OCI-LY3 (cell line): Measurements from ENCODE around the gene HIKESHI.

Experiments
- H2AFZ ChIP-seq: fragments of 200-600, 300-600 bp; shearing (Covaris generic); 2 replicates; pipeline ENCODE4 v1.6.0; 2014; ENCODE audit warnings: antibody characterized with exemption, low read depth, low read length
- H3K27ac ChIP-seq: fragments of 200-600, 300-600 bp; sonication (generic); 2 replicates; pipeline ENCODE4 v1.5.1; 2014; ENCODE audit warnings: mild to moderate bottlenecking, low read length, moderate library complexity, mixed read lengths
- H3K27me3 ChIP-seq: fragments of 200-600, 300-600 bp; sonication (generic); 2 replicates; pipeline ENCODE4 v1.6.1; 2014; ENCODE audit warnings: low read depth, low read length, mixed read lengths
- H3K36me3 ChIP-seq: fragments of 200-600, 300-600 bp; sonication (generic); replicated peaks from 2 replicates; pipeline ENCODE3; 2014; ENCODE audit warnings: low read depth, low read length, mixed read lengths
- H3K4me1 ChIP-seq: fragments of 300-600, 200-600 bp; sonication (generic); 2 replicates; pipeline ENCODE4 v1.6.1; 2014; ENCODE audit warnings: low read length, mixed read lengths
- H3K4me2 ChIP-seq: fragments of 200-600, 300-600 bp; sonication (generic); 2 replicates; pipeline ENCODE4 v1.6.1; 2014; ENCODE audit warnings: low read length, mixed read lengths
- H3K4me3 ChIP-seq: fragments of 300-600, 200-600 bp; sonication (generic); 2 replicates; pipeline ENCODE4 v1.5.1; 2014; ENCODE audit warnings: antibody characterized with exemption, mild to moderate bottlenecking, low read length, moderate library complexity
- H3K79me2 ChIP-seq: fragments of 300-600, 200-600 bp; shearing (Covaris generic); 2 replicates; pipeline ENCODE4 v1.6.1; 2014; ENCODE audit warnings: mild to moderate bottlenecking, low read length, mixed read lengths
- H3K9ac ChIP-seq: fragments of 300-600, 200-600 bp; shearing (Covaris generic); 2 replicates; pipeline ENCODE4 v1.6.0; 2014; ENCODE audit warnings: mild to moderate bottlenecking, low read length, moderate library complexity
- H3K9me3 ChIP-seq: fragments of 200-600, 300-600 bp; shearing (Covaris generic); 2 replicates; pipeline ENCODE4 v1.6.1; 2014; ENCODE audit warnings: low read length, mixed read lengths; ENCODE audit not compliant: insufficient read depth
- H4K20me1 ChIP-seq: fragments of 200-600, 300-600 bp; sonication (generic); 2 replicates; pipeline ENCODE4 v1.6.1; 2016; ENCODE audit warnings: low read length, mixed read lengths; ENCODE audit not compliant: insufficient read depth
- EZH2phosphoT487 ChIP-seq: fragments of 200-600 bp; shearing (Covaris generic); IDR thresholded peaks from 2 replicates; pipeline ENCODE4 v1.6.1; 2018; ENCODE audit warnings: antibody characterized with exemption, mixed run types, low read depth
- TF ChIP-seq, protein P1 (sequence below): fragments of 200-600, 300-600 bp; sonication (generic); IDR thresholded peaks from 2 replicates; pipeline ENCODE4 v1.5.1; 2014; ENCODE audit warnings: antibody characterized with exemption, low read length, low read depth

HIKESHI gene

DNA sequence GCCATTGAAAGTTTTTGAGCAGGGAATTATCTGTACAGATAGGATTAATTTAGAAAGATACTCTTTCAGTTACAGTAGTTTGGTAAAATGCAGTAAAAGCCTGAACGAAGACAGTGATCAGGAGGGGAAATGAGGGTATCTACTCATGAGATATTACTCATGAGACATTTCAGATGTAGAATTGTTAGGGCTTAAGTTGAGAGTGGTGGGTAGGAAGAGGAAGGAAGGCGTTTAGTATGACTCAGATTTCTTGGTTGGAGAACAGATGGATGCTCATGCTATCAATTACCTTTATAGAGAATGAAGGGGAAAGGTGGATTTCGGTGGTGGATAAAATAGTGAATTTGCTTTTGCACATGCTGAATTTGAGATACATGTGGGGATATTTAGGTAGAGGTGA, 88.4 kb downstream of the HIKESHI start:
- H2AFZ ChIP-seq = no peak overlapping the region
- no peaks in the 10 kb centered on the region for H3K9me3 ChIP-seq
- no peaks in the 10 kb centered on the region for H3K79me2 ChIP-seq
- no peaks in the 10 kb centered on the region for H3K36me3 ChIP-seq
- TF ChIP-seq EZH2phosphoT487 = no peak
- TF ChIP-seq, protein P1, sequence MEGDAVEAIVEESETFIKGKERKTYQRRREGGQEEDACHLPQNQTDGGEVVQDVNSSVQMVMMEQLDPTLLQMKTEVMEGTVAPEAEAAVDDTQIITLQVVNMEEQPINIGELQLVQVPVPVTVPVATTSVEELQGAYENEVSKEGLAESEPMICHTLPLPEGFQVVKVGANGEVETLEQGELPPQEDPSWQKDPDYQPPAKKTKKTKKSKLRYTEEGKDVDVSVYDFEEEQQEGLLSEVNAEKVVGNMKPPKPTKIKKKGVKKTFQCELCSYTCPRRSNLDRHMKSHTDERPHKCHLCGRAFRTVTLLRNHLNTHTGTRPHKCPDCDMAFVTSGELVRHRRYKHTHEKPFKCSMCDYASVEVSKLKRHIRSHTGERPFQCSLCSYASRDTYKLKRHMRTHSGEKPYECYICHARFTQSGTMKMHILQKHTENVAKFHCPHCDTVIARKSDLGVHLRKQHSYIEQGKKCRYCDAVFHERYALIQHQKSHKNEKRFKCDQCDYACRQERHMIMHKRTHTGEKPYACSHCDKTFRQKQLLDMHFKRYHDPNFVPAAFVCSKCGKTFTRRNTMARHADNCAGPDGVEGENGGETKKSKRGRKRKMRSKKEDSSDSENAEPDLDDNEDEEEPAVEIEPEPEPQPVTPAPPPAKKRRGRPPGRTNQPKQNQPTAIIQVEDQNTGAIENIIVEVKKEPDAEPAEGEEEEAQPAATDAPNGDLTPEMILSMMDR = no peak
- no peaks in the 10 kb centered on the region for H4K20me1 ChIP-seq
- H3K27ac ChIP-seq = no peak overlapping the region
- H3K4me1 ChIP-seq = peaks cover 10% of the 10 kb centered on the region
- no peak overlapping the region for H3K4me3 ChIP-seq
- no peak overlapping the region for H3K9ac ChIP-seq
- no peaks in the 10 kb centered on the region for H3K27me3 ChIP-seq
- H3K4me2 ChIP-seq = no peak overlapping the region

DNA sequence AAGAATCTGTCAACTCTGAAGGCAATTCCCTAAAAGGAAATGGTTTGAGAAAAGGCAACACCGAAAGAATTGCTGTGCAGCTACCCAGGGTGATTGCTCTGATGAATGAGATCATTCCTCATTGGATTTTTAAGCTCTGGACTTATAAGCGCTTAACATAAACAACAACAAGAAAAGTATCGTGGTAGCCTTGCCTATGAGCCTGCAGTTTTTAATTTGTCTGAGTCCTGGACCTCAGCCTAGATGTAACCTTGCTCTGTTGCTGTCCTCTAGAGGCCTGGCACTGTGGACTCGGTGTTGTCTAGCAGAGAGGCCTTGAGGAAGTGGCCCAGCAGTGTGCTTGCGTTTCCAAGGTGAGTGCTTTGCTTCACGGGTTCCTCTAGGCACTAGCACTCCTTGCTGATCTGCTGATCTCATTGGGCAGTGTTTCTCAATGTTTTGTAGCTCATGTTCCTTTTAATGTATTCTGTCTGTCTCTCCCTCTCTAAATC, 93.1 kb downstream of the HIKESHI start:
- TF ChIP-seq, protein P1 = no peak
- TF ChIP-seq EZH2phosphoT487 = no peak
- H3K4me2 ChIP-seq = no peak overlapping the region
- no peaks in the 10 kb centered on the region for H3K9me3 ChIP-seq
- H3K4me3 ChIP-seq = no peak overlapping the region
- H3K36me3 ChIP-seq = no peaks in the 10 kb centered on the region
- no peak overlapping the region for H3K9ac ChIP-seq
- H3K4me1 ChIP-seq = peaks cover 7% of the 10 kb centered on the region
- no peak overlapping the region for H2AFZ ChIP-seq
- H3K27ac ChIP-seq = no peak overlapping the region
- H3K27me3 ChIP-seq = no peaks in the 10 kb centered on the region
- no peaks in the 10 kb centered on the region for H3K79me2 ChIP-seq
- H4K20me1 ChIP-seq = no peaks in the 10 kb centered on the region
